ENCODE results near the gene ZNF839. TPM values are rescaled to one million over a fixed set of nuclear protein-coding genes. Genes with fewer than 3 reads are reported as not detected.
"Not testable (repeated sequence)": the region's sequence is repeated elsewhere in the genome, so short reads cannot be mapped to it uniquely, and the experiment has no call there.

The ZNF839 gene
- total RNA-seq, 5 donors from 2014 or later (not counting 1 experiment from before 2014, with no cell fraction given) = 17.9 to 24.6 (median 19.9) TPM

DNA sequence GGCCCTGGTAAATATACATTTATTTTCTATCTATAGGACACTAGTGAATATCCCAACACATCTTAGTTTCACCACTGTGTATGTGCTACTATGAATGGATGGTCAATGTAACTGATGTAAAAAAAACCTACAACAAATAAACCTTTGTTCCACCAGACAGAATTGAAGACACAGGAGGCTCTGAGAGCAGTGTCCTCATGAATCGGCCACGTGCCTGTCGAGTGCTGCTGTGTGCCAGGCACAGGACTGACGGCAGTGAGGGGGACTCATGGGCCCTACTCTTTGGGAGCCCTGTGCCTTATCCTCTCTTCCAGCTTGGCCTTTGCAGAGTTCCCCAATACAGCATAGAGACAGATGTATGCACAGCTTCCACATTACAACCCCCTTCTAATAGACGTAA lies 24.9 kb downstream of the ZNF839 start:
- H3K9me3 ChIP-seq = no peaks in the 10 kb centered on the region
- 90% methylated on average over 2 of the region's 5 CpGs for WGBS (ENCODE audit: insufficient coverage)
- Mint-ChIP-seq H3K4me3 (no peak overlapping the region), H3K4me1 (no peaks in the 10 kb centered on the region), H3K36me3 (peaks cover 44% of the 10 kb centered on the region), H3K27ac (no peak overlapping the region), H3K9me3 (no peaks in the 10 kb centered on the region), H3K27me3 (no peaks in the 10 kb centered on the region)
- no peak overlapping the region for H3K4me3 ChIP-seq (ENCODE audit: control insufficient read depth in 1 of 2, extremely low read depth in 1 of 2, low read length in 1 of 2)
- DNase-seq (no peak), ATAC-seq (replicated peaks in 1 of 4) (no peak)
- H3K4me1 ChIP-seq (ENCODE audit: control insufficient read depth in 1 of 2, extremely low read depth in 1 of 2, insufficient read depth in 2 of 2, low read length in 2 of 2) = no peaks in the 10 kb centered on the region
- H3K36me3 ChIP-seq (ENCODE audit: control insufficient read depth in 2 of 2, extremely low read depth in 1 of 2, insufficient read depth in 1 of 2, low read length in 1 of 2) = peaks cover 15 to 77% of the 10 kb centered on the region in 2 donors
- CTCF ChIA-PET = no interaction called here
- H3K27me3 ChIP-seq (replicated peaks in 1 of 2; ENCODE audit: control insufficient read depth in 2 of 2, extremely low read depth in 1 of 2, insufficient read depth in 2 of 2, low read length in 1 of 2) = no peaks in the 10 kb centered on the region
- POLR2A ChIA-PET = no interaction called here
- H3K27ac ChIP-seq (ENCODE audit: low read length) = no peak overlapping the region

DNA sequence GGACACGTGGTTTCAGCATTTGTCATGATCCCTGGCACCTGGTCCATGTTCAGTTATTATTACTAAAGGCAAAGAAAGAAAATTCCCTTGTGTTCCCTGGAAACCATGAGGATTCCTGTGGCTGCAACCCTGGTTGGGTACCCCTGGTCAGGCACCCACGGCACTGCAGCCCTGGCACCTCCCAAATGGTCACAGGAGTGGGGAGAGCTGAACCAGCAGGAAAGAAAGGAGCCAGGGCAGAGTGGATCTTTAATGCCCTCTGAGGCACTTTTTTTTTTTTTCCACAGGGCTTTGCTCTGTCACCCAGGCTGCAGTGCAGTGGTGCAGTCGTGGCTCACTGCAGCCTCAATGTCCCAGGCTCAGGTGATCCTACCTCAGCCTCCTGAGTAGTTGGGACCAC lies 25.7 kb downstream of the ZNF839 start:
- no peak overlapping the region for H3K4me3 ChIP-seq (ENCODE audit: control insufficient read depth in 1 of 2, extremely low read depth in 1 of 2, low read length in 1 of 2)
- no peak overlapping the region for H3K27ac ChIP-seq (ENCODE audit: low read length)
- H3K9me3 Mint-ChIP-seq = no peaks in the 10 kb centered on the region
- no peaks in the 10 kb centered on the region for H3K9me3 ChIP-seq
- no peak overlapping the region for H3K4me3 Mint-ChIP-seq
- H3K4me1 ChIP-seq (ENCODE audit: control insufficient read depth in 1 of 2, extremely low read depth in 1 of 2, insufficient read depth in 2 of 2, low read length in 2 of 2) = no peaks in the 10 kb centered on the region
- CTCF ChIA-PET = no interaction called here
- no peak for DNase-seq
- H3K36me3 ChIP-seq (ENCODE audit: control insufficient read depth in 2 of 2, extremely low read depth in 1 of 2, insufficient read depth in 1 of 2, low read length in 1 of 2) = peaks cover 15 to 81% of the 10 kb centered on the region in 2 donors
- no peak overlapping the region for H3K27ac Mint-ChIP-seq
- H3K4me1 Mint-ChIP-seq = no peaks in the 10 kb centered on the region
- H3K36me3 Mint-ChIP-seq = peaks cover 51% of the 10 kb centered on the region
- POLR2A ChIA-PET = no interaction called here
- no peaks in the 10 kb centered on the region for H3K27me3 ChIP-seq (replicated peaks in 1 of 2; ENCODE audit: control insufficient read depth in 2 of 2, extremely low read depth in 1 of 2, insufficient read depth in 2 of 2, low read length in 1 of 2)
- no peaks in the 10 kb centered on the region for H3K27me3 Mint-ChIP-seq
- ATAC-seq (replicated peaks in 1 of 4) = no peak
- WGBS (ENCODE audit: insufficient coverage) = 86% methylated on average over 2 of the region's 3 CpGs

DNA sequence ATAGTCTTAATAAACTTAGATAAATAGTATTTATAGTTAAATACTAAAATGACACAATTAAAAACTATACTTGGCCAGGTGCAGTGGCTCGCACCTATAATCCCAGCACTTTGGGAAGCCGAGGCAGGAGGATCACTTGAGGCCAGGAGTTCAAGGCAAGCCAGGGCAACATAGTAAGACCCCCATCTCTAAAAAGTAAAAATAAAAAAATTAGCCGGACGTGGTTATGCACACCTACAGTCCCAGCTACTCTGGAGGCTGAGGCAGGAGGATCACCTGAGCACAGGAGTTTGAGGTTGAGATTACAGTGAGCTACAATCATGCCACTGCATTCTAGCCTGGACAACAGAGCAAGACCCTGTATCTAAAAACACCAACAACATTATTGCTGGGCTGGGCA lies 27.1 kb downstream of the ZNF839 start:
- DNase-seq = no peak
- ChIA-PET CTCF (no interaction called here), POLR2A (no interaction called here)
- Mint-ChIP-seq H3K36me3 (peaks cover 51% of the 10 kb centered on the region), H3K27me3 (no peaks in the 10 kb centered on the region), H3K4me3 (no peak overlapping the region), H3K27ac (no peak overlapping the region), H3K4me1 (no peaks in the 10 kb centered on the region), H3K9me3 (no peaks in the 10 kb centered on the region)
- no peaks in the 10 kb centered on the region for H3K9me3 ChIP-seq
- H3K27me3 ChIP-seq (replicated peaks in 1 of 2; ENCODE audit: control insufficient read depth in 2 of 2, extremely low read depth in 1 of 2, insufficient read depth in 2 of 2, low read length in 1 of 2) = no peaks in the 10 kb centered on the region
- no peaks in the 10 kb centered on the region for H3K4me1 ChIP-seq (ENCODE audit: control insufficient read depth in 1 of 2, extremely low read depth in 1 of 2, insufficient read depth in 2 of 2, low read length in 2 of 2)
- ATAC-seq (replicated peaks in 1 of 4) = no peak
- H3K27ac ChIP-seq (ENCODE audit: low read length) = no peak overlapping the region
- H3K36me3 ChIP-seq (ENCODE audit: control insufficient read depth in 2 of 2, extremely low read depth in 1 of 2, insufficient read depth in 1 of 2, low read length in 1 of 2) = peaks cover 15 to 78% of the 10 kb centered on the region in 2 donors
- H3K4me3 ChIP-seq (ENCODE audit: control insufficient read depth in 1 of 2, extremely low read depth in 1 of 2, low read length in 1 of 2) = no peak overlapping the region
- WGBS (ENCODE audit: insufficient coverage) = no CpG with 5 or more reads among the region's 4 CpGs

DNA sequence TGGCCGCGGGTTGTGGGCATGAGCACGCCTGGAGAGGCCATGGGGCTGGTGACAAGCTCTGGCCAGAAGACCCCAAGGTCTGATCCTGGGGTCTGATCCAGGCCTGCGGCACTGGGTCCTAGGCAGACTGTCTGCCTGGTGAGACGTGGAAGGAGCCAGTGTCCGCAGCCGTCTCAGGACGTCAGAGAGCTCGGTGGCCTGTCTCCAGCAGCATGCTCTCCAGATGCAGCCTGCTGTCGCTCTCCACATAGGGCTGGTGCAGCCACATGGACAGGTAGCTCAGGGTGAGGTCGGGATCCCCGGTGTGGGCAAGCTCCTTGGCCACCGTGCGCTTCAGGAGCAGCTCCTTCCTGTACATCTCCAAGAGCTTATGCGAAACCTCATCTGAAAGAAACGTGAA lies 28.8 kb downstream of the ZNF839 start:
- no peaks in the 10 kb centered on the region for H3K27me3 Mint-ChIP-seq
- no peak overlapping the region for H3K4me3 ChIP-seq (ENCODE audit: control insufficient read depth in 1 of 2, extremely low read depth in 1 of 2, low read length in 1 of 2)
- H3K4me1 Mint-ChIP-seq = peaks cover 0 to 5% (median 2%) of the 10 kb centered on the region in 3 donors
- peaks cover 22 to 78% of the 10 kb centered on the region in 2 donors for H3K36me3 ChIP-seq (ENCODE audit: control insufficient read depth in 2 of 2, extremely low read depth in 1 of 2, insufficient read depth in 1 of 2, low read length in 1 of 2)
- ChIA-PET CTCF (no interaction called here), POLR2A (no interaction called here)
- no peaks in the 10 kb centered on the region for H3K9me3 ChIP-seq
- H3K27ac Mint-ChIP-seq = no peak overlapping the region
- H3K27me3 ChIP-seq (replicated peaks in 1 of 2; ENCODE audit: control insufficient read depth in 2 of 2, extremely low read depth in 1 of 2, insufficient read depth in 2 of 2, low read length in 1 of 2) = no peaks in the 10 kb centered on the region
- H3K4me3 Mint-ChIP-seq = no peak overlapping the region
- no peak for DNase-seq
- no peaks in the 10 kb centered on the region for H3K4me1 ChIP-seq (ENCODE audit: control insufficient read depth in 1 of 2, extremely low read depth in 1 of 2, insufficient read depth in 2 of 2, low read length in 2 of 2)
- peaks cover 53% of the 10 kb centered on the region for H3K36me3 Mint-ChIP-seq
- no peak for ATAC-seq (replicated peaks in 1 of 4)
- WGBS (ENCODE audit: insufficient coverage) = 97% methylated on average over 15 of the region's 16 CpGs
- no peaks in the 10 kb centered on the region for H3K9me3 Mint-ChIP-seq
- no peak overlapping the region for H3K27ac ChIP-seq (ENCODE audit: low read length)

DNA sequence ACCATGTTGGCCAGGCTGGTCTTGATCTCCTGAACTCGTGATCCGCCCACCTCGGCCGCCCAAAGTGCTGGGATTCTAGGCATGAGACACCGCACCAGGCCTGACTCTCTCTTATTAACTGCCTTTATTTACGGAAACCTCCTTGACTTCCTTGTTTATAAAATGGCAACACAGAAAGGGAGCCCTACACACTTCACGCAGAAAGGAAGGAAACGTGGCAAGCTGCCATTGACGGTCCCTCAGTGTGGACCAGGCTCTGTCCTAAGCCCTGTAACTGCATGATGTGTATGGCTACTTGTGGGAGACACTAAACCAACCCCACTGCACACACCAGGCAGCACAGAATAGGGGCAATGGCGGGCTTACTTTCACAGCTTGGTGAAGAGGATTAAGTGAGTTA lies 31.5 kb downstream of the ZNF839 start:
- Histone ChIP-seq H3K9me3 (no peaks in the 10 kb centered on the region), H3K36me3 (ENCODE audit: control insufficient read depth in 2 of 2, extremely low read depth in 1 of 2, insufficient read depth in 1 of 2, low read length in 1 of 2) (peaks cover 16 to 79% of the 10 kb centered on the region in 2 donors), H3K27ac (ENCODE audit: low read length) (no peak overlapping the region), H3K4me1 (ENCODE audit: control insufficient read depth in 1 of 2, extremely low read depth in 1 of 2, insufficient read depth in 2 of 2, low read length in 2 of 2) (no peaks in the 10 kb centered on the region), H3K4me3 (ENCODE audit: control insufficient read depth in 1 of 2, extremely low read depth in 1 of 2, low read length in 1 of 2) (no peak overlapping the region), H3K27me3 (replicated peaks in 1 of 2; ENCODE audit: control insufficient read depth in 2 of 2, extremely low read depth in 1 of 2, insufficient read depth in 2 of 2, low read length in 1 of 2) (no peaks in the 10 kb centered on the region)
- peaks cover 56% of the 10 kb centered on the region for H3K36me3 Mint-ChIP-seq
- CTCF ChIA-PET = no interaction called here
- H3K27ac Mint-ChIP-seq = no peak overlapping the region
- DNase-seq (no peak), ATAC-seq (replicated peaks in 1 of 4) (no peak)
- no peak overlapping the region for H3K4me3 Mint-ChIP-seq
- peaks cover 0 to 5% (median 2%) of the 10 kb centered on the region in 3 donors for H3K4me1 Mint-ChIP-seq
- POLR2A ChIA-PET = no interaction called here
- H3K27me3 Mint-ChIP-seq = no peaks in the 10 kb centered on the region
- no peaks in the 10 kb centered on the region for H3K9me3 Mint-ChIP-seq
- WGBS (ENCODE audit: insufficient coverage) = 90% methylated on average over 2 of the region's 10 CpGs

DNA sequence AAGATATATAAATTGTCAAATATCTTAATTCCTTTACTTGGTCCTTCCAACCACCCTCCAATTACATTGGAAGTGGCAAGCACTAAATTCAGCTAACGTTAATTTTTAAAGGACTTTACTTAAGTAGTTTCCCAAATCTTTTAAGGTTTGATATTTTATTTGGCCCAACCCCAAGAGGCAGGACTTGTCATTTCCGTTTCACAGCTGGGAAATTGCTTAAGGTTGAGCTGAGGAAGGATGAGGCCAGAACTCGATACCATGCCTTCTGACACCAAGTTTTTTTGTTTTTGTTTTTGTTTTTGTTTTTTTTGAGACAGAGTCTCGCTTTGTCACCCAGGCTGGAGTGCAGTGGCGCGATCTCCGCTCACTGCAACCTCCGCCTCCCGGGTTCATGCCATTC lies 32.0 kb downstream of the ZNF839 start:
- H3K4me1 ChIP-seq (ENCODE audit: control insufficient read depth in 1 of 2, extremely low read depth in 1 of 2, insufficient read depth in 2 of 2, low read length in 2 of 2); H3K4me3 ChIP-seq (ENCODE audit: control insufficient read depth in 1 of 2, extremely low read depth in 1 of 2, low read length in 1 of 2); H3K4me3 Mint-ChIP-seq; H3K4me1 Mint-ChIP-seq; ATAC-seq (replicated peaks in 1 of 4); H3K27me3 Mint-ChIP-seq; H3K9me3 ChIP-seq; H3K9me3 Mint-ChIP-seq; H3K27ac ChIP-seq (ENCODE audit: low read length); H3K27ac Mint-ChIP-seq; CTCF ChIA-PET; H3K27me3 ChIP-seq (replicated peaks in 1 of 2; ENCODE audit: control insufficient read depth in 2 of 2, extremely low read depth in 1 of 2, insufficient read depth in 2 of 2, low read length in 1 of 2); DNase-seq: not testable (repeated sequence)
- H3K36me3 Mint-ChIP-seq = peaks cover 57% of the 10 kb centered on the region
- peaks cover 12 to 80% of the 10 kb centered on the region in 2 donors for H3K36me3 ChIP-seq (ENCODE audit: control insufficient read depth in 2 of 2, extremely low read depth in 1 of 2, insufficient read depth in 1 of 2, low read length in 1 of 2)
- POLR2A ChIA-PET = interaction anchor here in 1 of 2 donors (0.6 kb wide), 1 partner anchor 925 kb away, joined by 3 read pairs; no protein-coding TSS in a partner anchor
- WGBS (ENCODE audit: insufficient coverage) = 100% methylated on average over 3 of the region's 9 CpGs

DNA sequence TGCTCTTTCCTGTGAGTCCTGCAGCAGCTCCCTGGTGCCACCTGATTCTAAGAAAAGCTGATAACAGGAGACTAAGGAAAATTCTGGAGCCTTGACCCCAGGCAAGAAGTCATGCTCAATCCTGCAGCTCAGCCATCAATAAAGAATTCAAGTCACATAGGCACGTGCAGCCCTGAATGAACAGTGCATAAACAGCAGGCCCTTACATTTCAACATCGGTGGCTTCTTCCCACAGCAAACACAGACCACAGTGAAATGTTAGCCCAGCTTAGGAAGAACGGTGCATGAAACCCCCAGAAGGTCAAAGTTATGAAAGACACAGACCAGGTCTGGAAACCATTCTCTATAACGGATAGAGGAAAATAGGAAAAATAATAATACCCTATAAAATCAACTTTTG lies 32.7 kb downstream of the ZNF839 start:
- H3K36me3 ChIP-seq (ENCODE audit: control insufficient read depth in 2 of 2, extremely low read depth in 1 of 2, insufficient read depth in 1 of 2, low read length in 1 of 2) = peaks cover 12 to 77% of the 10 kb centered on the region in 2 donors
- POLR2A ChIA-PET = interaction anchor here in 1 of 2 donors (0.6 kb wide), 1 partner anchor 924 kb away, joined by 3 read pairs; no protein-coding TSS in a partner anchor
- H3K9me3 ChIP-seq = no peaks in the 10 kb centered on the region
- H3K27me3 ChIP-seq (replicated peaks in 1 of 2; ENCODE audit: control insufficient read depth in 2 of 2, extremely low read depth in 1 of 2, insufficient read depth in 2 of 2, low read length in 1 of 2) = no peaks in the 10 kb centered on the region
- H3K4me3 ChIP-seq (ENCODE audit: control insufficient read depth in 1 of 2, extremely low read depth in 1 of 2, low read length in 1 of 2) = no peak overlapping the region
- Mint-ChIP-seq H3K4me1 (peaks cover 0 to 5% (median 4%) of the 10 kb centered on the region in 3 donors), H3K27ac (no peak overlapping the region), H3K9me3 (no peaks in the 10 kb centered on the region), H3K27me3 (no peaks in the 10 kb centered on the region), H3K4me3 (no peak overlapping the region), H3K36me3 (peaks cover 58% of the 10 kb centered on the region)
- no peak overlapping the region for H3K27ac ChIP-seq (ENCODE audit: low read length)
- WGBS (ENCODE audit: insufficient coverage) = no CpG with 5 or more reads among the region's 4 CpGs
- CTCF ChIA-PET = no interaction called here
- ATAC-seq (replicated peaks in 1 of 4) (no peak), DNase-seq (no peak)
- no peaks in the 10 kb centered on the region for H3K4me1 ChIP-seq (ENCODE audit: control insufficient read depth in 1 of 2, extremely low read depth in 1 of 2, insufficient read depth in 2 of 2, low read length in 2 of 2)
